BE2C (cell line): ENCODE results near the gene KBTBD4.
"Not testable (repeated sequence)": the region's sequence is repeated elsewhere in the genome, so short reads cannot be mapped to it uniquely, and the experiment has no call there.

Source experiments
- DNase-seq: peaks from one replicate; pipeline ENCODE4 v3.0.0-alpha.2; 2020
- H3K27me3 ChIP-seq: fragments of 250-450 bp; sonication (Bioruptor Pico); 2 replicates; pipeline ENCODE4 v1.5.1; 2020; ENCODE audit warnings: mild to moderate bottlenecking
- H3K36me3 ChIP-seq: fragments of 250-450 bp; sonication (Bioruptor Pico); 2 replicates; pipeline ENCODE4 v1.5.1; 2020; ENCODE audit warnings: mild to moderate bottlenecking
- H3K4me1 ChIP-seq: fragments of 250-450 bp; sonication (Bioruptor Pico); 2 replicates; pipeline ENCODE4 v1.5.1; 2020
- H3K4me3 ChIP-seq: 2 replicates; pipeline ENCODE4 v1.5.1; 2011; ENCODE audit warnings: low read depth, low read length
- H3K9me3 ChIP-seq: fragments of 250-450 bp; sonication (Bioruptor Pico); 2 replicates; pipeline ENCODE4 v1.5.1; 2020
- TF ChIP-seq, protein P1 (sequence below): IDR thresholded peaks from 2 replicates; pipeline ENCODE4 v1.5.1; 2012; ENCODE audit warnings: mild to moderate bottlenecking, low read depth, low read length

The KBTBD4 gene

DNA sequence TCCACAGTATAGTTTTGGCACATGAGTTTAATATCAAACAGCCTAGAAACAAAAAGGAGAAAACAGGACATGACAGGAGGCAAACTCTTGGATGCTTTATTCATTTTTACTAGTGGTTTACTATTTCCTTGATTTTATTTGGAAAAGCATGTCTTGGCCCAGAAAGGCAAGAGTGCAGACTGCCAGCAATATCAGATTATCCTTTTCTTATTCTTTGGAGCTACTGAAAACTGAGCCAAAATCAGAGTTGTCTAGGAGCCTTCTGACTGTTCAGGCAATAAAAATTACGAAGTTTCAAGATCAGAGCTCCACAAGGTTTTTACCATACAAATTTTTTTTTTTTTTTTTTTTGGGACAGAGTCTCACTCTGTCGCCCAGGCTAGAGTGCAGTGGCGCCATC is 41.9 kb downstream of the KBTBD4 start:
- H3K9me3 ChIP-seq: no peaks in the 10 kb centered on the region
- DNase-seq: no peak
- no peaks in the 10 kb centered on the region for H3K4me1 ChIP-seq
- H3K36me3 ChIP-seq: no peaks in the 10 kb centered on the region
- TF ChIP-seq, protein P1, sequence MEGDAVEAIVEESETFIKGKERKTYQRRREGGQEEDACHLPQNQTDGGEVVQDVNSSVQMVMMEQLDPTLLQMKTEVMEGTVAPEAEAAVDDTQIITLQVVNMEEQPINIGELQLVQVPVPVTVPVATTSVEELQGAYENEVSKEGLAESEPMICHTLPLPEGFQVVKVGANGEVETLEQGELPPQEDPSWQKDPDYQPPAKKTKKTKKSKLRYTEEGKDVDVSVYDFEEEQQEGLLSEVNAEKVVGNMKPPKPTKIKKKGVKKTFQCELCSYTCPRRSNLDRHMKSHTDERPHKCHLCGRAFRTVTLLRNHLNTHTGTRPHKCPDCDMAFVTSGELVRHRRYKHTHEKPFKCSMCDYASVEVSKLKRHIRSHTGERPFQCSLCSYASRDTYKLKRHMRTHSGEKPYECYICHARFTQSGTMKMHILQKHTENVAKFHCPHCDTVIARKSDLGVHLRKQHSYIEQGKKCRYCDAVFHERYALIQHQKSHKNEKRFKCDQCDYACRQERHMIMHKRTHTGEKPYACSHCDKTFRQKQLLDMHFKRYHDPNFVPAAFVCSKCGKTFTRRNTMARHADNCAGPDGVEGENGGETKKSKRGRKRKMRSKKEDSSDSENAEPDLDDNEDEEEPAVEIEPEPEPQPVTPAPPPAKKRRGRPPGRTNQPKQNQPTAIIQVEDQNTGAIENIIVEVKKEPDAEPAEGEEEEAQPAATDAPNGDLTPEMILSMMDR: no peak
- H3K4me3 ChIP-seq: no peak overlapping the region
- H3K27me3 ChIP-seq: no peaks in the 10 kb centered on the region

GRCh38 chr11:47534704-47535251 is 44.0 kb downstream of the KBTBD4 start:
- no peak overlapping the region for H3K4me3 ChIP-seq
- no peaks in the 10 kb centered on the region for H3K36me3 ChIP-seq
- H3K9me3 ChIP-seq: no peaks in the 10 kb centered on the region
- DNase-seq: no peak
- TF ChIP-seq, protein P1: no peak
- H3K4me1 ChIP-seq: no peaks in the 10 kb centered on the region
- no peaks in the 10 kb centered on the region for H3K27me3 ChIP-seq

DNA sequence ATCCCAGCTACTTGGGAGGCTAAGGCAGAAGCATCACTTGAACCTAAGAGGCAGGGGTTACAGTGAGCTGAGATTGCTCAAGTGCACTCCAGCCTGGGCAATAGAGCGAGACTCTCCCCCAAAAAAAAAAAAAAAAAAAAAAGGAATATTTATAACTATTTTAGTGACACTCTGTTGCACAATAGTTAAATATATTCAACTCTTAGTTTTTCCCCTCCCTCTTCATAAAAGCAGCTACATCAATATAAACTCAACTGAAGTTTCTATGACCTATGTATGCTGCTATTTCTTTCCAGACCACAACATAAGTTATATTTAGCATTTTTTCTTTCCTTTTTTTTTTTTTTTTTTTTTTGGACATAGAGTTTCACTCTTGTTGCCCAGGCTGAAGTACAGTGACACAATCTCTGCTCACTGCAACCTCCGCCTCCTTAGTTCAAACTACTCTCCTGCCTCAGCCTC is 45.0 kb downstream of the KBTBD4 start:
- TF ChIP-seq, protein P1: no peak
- no peaks in the 10 kb centered on the region for H3K27me3 ChIP-seq
- DNase-seq: no peak
- H3K4me1 ChIP-seq: no peaks in the 10 kb centered on the region
- no peaks in the 10 kb centered on the region for H3K36me3 ChIP-seq
- no peak overlapping the region for H3K4me3 ChIP-seq
- H3K9me3 ChIP-seq: no peaks in the 10 kb centered on the region

DNA sequence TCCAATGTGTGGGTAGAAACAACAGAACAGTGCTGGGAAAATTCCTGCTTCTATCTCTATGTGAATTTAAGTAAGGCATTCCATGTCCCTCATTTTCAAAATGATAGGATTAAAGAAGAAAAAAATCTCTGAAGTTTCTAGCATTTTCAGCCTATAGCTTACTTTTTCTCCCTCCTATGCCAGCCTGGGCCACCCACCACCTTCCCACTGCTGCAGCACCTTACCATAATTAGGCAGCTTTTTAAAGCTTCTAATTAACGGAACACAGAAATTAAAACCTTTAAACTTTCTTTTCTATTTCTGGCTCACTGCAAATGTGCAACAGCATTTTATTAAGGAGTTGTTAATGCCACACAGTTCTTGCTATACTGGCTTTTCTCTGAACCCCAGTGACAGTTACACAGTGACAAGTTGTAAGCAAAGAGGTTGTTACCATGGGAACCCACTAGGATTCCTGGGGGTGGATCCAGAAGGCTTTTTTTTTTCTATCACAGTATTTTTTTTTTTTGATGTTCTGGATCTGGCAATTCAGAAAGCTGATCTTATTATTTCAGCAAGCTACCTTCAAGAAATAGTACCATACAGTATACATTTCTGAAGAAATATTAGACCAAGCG is 46.1 kb downstream of the KBTBD4 start:
- H3K4me1 ChIP-seq: no peaks in the 10 kb centered on the region
- no peaks in the 10 kb centered on the region for H3K36me3 ChIP-seq
- H3K27me3 ChIP-seq: no peaks in the 10 kb centered on the region
- H3K4me3 ChIP-seq: no peak overlapping the region
- no peaks in the 10 kb centered on the region for H3K9me3 ChIP-seq
- TF ChIP-seq, protein P1: no peak
- DNase-seq: no peak

GRCh38 chr11:47531666-47532065 is 47.1 kb downstream of the KBTBD4 start:
- no peaks in the 10 kb centered on the region for H3K27me3 ChIP-seq
- H3K4me1 ChIP-seq: no peaks in the 10 kb centered on the region
- TF ChIP-seq, protein P1: no peak
- no peak for DNase-seq
- H3K4me3 ChIP-seq: no peak overlapping the region
- no peaks in the 10 kb centered on the region for H3K36me3 ChIP-seq
- H3K9me3 ChIP-seq: no peaks in the 10 kb centered on the region

GRCh38 chr11:47530721-47531120 is 48.0 kb downstream of the KBTBD4 start:
- not testable (repeated sequence) for DNase-seq, H3K4me1 ChIP-seq, H3K9me3 ChIP-seq, H3K36me3 ChIP-seq, H3K27me3 ChIP-seq, H3K4me3 ChIP-seq
